DOHH2 (cell line): ENCODE data around the gene CRK.

ENCODE experiments used
- H3F3A ChIP-seq: fragments of 200-600 bp; sonication (generic), shearing (Covaris generic); 2 replicates; pipeline ENCODE4 v1.6.0; 2016; ENCODE audit warnings: antibody characterized with exemption, mild to moderate bottlenecking; ENCODE audit not compliant: control insufficient read depth, insufficient read depth
- H3K27ac ChIP-seq: fragments of 200-600 bp; sonication (generic); 2 replicates; pipeline ENCODE4 v1.5.1; 2014; ENCODE audit warnings: low read depth, mild to moderate bottlenecking, low read length, moderate library complexity
- H3K27me3 ChIP-seq: fragments of 200-600 bp; sonication (generic); 2 replicates; pipeline ENCODE4 v1.6.1; 2014; ENCODE audit warnings: mild to moderate bottlenecking, low read length, mixed read lengths; ENCODE audit not compliant: control insufficient read depth
- H3K36me3 ChIP-seq: fragments of 200-600 bp; sonication (generic); 2 replicates; pipeline ENCODE4 v1.6.1; 2014; ENCODE audit warnings: mild to moderate bottlenecking, low read length, moderate library complexity, mixed read lengths; ENCODE audit not compliant: control insufficient read depth
- H3K4me1 ChIP-seq: fragments of 200-600 bp; sonication (generic); 2 replicates; pipeline ENCODE4 v1.6.1; 2014; ENCODE audit warnings: mild to moderate bottlenecking, low read length, mixed read lengths; ENCODE audit not compliant: control insufficient read depth
- H3K4me2 ChIP-seq: fragments of 200-600 bp; sonication (generic); 2 replicates; pipeline ENCODE4 v1.6.0; 2014; ENCODE audit warnings: mild to moderate bottlenecking, low read length, moderate library complexity
- H3K4me3 ChIP-seq: fragments of 200-600 bp; sonication (generic); 2 replicates; pipeline ENCODE4 v1.5.1; 2014; ENCODE audit warnings: mild to moderate bottlenecking, low read length, mixed read lengths
- H3K79me2 ChIP-seq: fragments of 200-600 bp; sonication (generic); 2 replicates; pipeline ENCODE4 v1.6.1; 2014; ENCODE audit warnings: mild to moderate bottlenecking, low read length, mixed read lengths; ENCODE audit not compliant: control insufficient read depth
- H3K9me2 ChIP-seq: fragments of 200-600 bp; sonication (generic); replicated peaks from 2 replicates; pipeline ENCODE4 v1.6.1; 2014; ENCODE audit warnings: mild to moderate bottlenecking, low read length, mixed read lengths; ENCODE audit not compliant: control insufficient read depth
- H3K9me3 ChIP-seq: fragments of 200-600 bp; sonication (generic); 2 replicates; pipeline ENCODE4 v1.6.1; 2014; ENCODE audit warnings: antibody characterized with exemption, low read length, mixed read lengths; ENCODE audit not compliant: control insufficient read depth, insufficient read depth
- H4K20me1 ChIP-seq: fragments of 200-600 bp; sonication (generic); 2 replicates; pipeline ENCODE4 v1.6.0; 2014; ENCODE audit warnings: low read depth, mild to moderate bottlenecking, antibody characterized with exemption, low read length, moderate library complexity; ENCODE audit not compliant: control insufficient read depth, insufficient read depth
- EZH2phosphoT487 ChIP-seq: fragments of 200-600 bp; sonication (generic); IDR thresholded peaks from 2 replicates; pipeline ENCODE4 v1.6.1; 2017; ENCODE audit warnings: borderline replicate concordance, mild to moderate bottlenecking, antibody characterized with exemption, low read length, moderate library complexity, mixed read lengths
- TF ChIP-seq, protein P1 (sequence below): fragments of 200-600 bp; sonication (generic); IDR thresholded peaks from one replicate; pipeline ENCODE4 v1.5.1; 2014; ENCODE audit warnings: antibody characterized with exemption, mild to moderate bottlenecking, low read depth, low read length; ENCODE audit not compliant: poor library complexity, severe bottlenecking

Gene CRK

DNA sequence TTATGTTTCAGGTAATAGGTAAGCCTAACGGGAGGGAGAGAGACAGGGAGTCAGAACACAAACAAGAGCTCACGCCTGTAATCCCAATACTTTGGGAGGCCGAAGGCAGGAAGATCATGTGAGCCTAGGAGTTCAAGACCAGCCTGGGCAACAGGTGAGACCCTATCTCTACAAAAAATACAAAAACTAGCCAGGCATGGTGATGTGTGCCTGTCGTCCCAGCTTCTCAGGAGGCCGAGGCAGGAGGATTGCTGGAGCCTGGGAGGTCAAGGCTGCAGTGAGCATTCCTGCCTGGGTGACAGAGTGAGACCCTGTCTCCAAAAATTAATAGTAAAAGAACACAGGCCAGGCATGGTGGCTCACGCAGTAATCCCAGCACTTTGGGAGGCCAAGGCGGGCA lies 83.4 kb downstream of the CRK start:
- Histone ChIP-seq H3F3A (peaks cover 45% of the 10 kb centered on the region), H4K20me1 (peaks cover 67% of the 10 kb centered on the region), H3K4me3 (no peak overlapping the region), H3K4me1 (peaks cover 64% of the 10 kb centered on the region), H3K27me3 (no peaks in the 10 kb centered on the region), H3K9me2 (no peaks in the 10 kb centered on the region), H3K27ac (no peak overlapping the region), H3K4me2 (no peak overlapping the region), H3K9me3 (no peaks in the 10 kb centered on the region), H3K36me3 (peaks cover 70% of the 10 kb centered on the region), H3K79me2 (peaks cover 100% of the 10 kb centered on the region)
- no peak for TF ChIP-seq EZH2phosphoT487
- TF ChIP-seq, protein P1, sequence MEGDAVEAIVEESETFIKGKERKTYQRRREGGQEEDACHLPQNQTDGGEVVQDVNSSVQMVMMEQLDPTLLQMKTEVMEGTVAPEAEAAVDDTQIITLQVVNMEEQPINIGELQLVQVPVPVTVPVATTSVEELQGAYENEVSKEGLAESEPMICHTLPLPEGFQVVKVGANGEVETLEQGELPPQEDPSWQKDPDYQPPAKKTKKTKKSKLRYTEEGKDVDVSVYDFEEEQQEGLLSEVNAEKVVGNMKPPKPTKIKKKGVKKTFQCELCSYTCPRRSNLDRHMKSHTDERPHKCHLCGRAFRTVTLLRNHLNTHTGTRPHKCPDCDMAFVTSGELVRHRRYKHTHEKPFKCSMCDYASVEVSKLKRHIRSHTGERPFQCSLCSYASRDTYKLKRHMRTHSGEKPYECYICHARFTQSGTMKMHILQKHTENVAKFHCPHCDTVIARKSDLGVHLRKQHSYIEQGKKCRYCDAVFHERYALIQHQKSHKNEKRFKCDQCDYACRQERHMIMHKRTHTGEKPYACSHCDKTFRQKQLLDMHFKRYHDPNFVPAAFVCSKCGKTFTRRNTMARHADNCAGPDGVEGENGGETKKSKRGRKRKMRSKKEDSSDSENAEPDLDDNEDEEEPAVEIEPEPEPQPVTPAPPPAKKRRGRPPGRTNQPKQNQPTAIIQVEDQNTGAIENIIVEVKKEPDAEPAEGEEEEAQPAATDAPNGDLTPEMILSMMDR, result no peak

DNA sequence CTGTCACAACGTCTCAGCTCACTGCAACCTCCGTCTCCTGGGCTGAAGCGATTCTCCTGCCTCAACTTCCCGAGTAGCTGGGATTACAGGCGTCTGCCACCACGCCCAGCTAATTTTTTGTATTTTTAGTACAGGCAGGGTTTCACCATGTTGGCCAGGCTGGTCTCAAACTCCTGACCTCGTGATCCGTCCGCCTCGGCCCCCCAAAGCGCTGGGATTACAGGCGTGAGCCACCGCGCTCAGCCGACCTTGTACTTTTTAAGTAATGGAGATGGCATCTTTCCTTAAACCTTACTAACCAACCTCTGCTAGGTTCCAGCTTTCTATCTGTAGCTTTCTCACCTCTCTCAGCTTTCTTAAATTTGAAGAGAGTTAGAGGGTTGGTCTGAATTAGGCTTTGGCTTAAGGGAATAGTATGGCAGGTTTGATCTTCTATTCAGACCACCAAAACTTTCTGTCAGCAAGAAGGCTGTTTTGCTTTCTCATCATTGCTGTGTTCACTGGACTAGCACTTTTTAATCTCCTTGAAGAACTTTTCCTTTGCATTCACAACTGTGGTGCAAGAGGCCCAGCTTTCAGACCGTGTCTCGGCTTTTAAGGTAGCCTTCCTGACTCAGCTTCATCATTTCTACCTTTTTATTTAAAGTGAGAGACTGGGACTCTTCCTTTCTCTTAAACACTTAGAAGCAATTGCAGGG lies 84.0 kb downstream of the CRK start:
- H4K20me1 ChIP-seq, result peaks cover 67% of the 10 kb centered on the region
- H3K27ac ChIP-seq, result no peak overlapping the region

More for the DNA sequence above, 84.0 kb downstream of the CRK start:
- H3K9me3 ChIP-seq, result no peaks in the 10 kb centered on the region
- H3K9me2 ChIP-seq, result no peaks in the 10 kb centered on the region
- peaks cover 100% of the 10 kb centered on the region for H3K79me2 ChIP-seq
- no peak overlapping the region for H3K4me3 ChIP-seq
- H3K27me3 ChIP-seq, result no peaks in the 10 kb centered on the region
- no peak overlapping the region for H3K4me2 ChIP-seq
- peaks cover 51% of the 10 kb centered on the region for H3F3A ChIP-seq
- TF ChIP-seq, protein P1, result no peak
- TF ChIP-seq EZH2phosphoT487, result no peak
- peaks cover 70% of the 10 kb centered on the region for H3K36me3 ChIP-seq
- H3K4me1 ChIP-seq, result peaks cover 64% of the 10 kb centered on the region
